ENCODE data around the gene ENO3.

DNA sequence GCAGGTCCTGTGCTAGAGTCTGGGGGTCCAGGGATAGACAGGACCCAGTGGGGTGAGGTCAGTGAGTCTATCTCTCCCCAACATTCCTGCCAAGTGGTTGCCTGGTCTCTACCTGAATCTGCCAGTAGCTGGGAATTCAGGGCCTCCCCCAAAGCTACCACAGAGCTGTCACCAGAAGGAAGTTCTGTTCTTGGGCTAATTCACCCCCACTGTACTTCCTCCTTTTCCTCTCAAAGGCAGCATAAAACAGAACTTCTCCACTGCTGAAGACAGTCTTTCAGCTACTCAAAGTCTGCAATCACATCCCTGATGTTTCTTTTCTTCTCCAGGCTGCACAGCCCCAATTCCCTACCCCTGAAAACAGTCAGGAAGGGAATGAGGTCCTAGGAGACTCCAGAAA lies 27.8 kb downstream of the ENO3 start:
- TF ChIP-seq CTCF (IDR thresholded peaks at IDR 0.05) (no peak), POLR2A (IDR thresholded peaks at IDR 0.05) (no peak)

Measured in esophagus squamous epithelium (tissue), 4 donors.